C4-2B (cell line): ENCODE data around the gene DSCAML1.

Experiments
- H3K27ac ChIP-seq: fragments of 450-650 bp; 2 replicates; pipeline ENCODE4 v1.5.1; 2017
- CTCF ChIP-seq: fragments of 450-650 bp; conservative IDR thresholded peaks from 2 replicates; pipeline ENCODE4 v1.5.1; 2017; ENCODE audit warnings: mild to moderate bottlenecking
- ZFX ChIP-seq: fragments of 450-650 bp; IDR thresholded peaks from 2 replicates; pipeline ENCODE4 v1.6.1; 2017

Gene DSCAML1

GRCh38 chr11:117442049-117442868 is 354.8 kb downstream of the DSCAML1 start:
- TF ChIP-seq CTCF = no peak
- TF ChIP-seq ZFX = no peak
- H3K27ac ChIP-seq = no peak overlapping the region

GRCh38 chr11:117441146-117441975 is 355.7 kb downstream of the DSCAML1 start:
- no peak overlapping the region for H3K27ac ChIP-seq
- TF ChIP-seq ZFX = no peak
- TF ChIP-seq CTCF = no peak

- H3K27ac ChIP-seq = no peak overlapping the region
- TF ChIP-seq CTCF (no peak), ZFX (no peak)
Observed at GRCh38 chr11:117440258-117440657, 356.8 kb downstream of the DSCAML1 start.

GRCh38 chr11:117439256-117439655 is 357.8 kb downstream of the DSCAML1 start:
- no peak overlapping the region for H3K27ac ChIP-seq
- TF ChIP-seq CTCF (no peak), ZFX (no peak)

- H3K27ac ChIP-seq = no peak overlapping the region
- TF ChIP-seq ZFX = no peak
Observed at GRCh38 chr11:117438371-117439000, 358.5 kb downstream of the DSCAML1 start.

- H3K27ac ChIP-seq = no peak overlapping the region
- no peak for TF ChIP-seq ZFX
- TF ChIP-seq CTCF = no peak
Observed at GRCh38 chr11:117437791-117438130, 359.3 kb downstream of the DSCAML1 start.

GRCh38 chr11:117437041-117437790 is 359.8 kb downstream of the DSCAML1 start:
- no peak overlapping the region for H3K27ac ChIP-seq
- no peak for TF ChIP-seq ZFX
- no peak for TF ChIP-seq CTCF
